Measurements from ENCODE around the gene PTPA. TPM values are rescaled to one million over a fixed set of nuclear protein-coding genes. Genes with fewer than 3 reads are reported as not detected.

The PTPA gene
- total RNA-seq, 1 donor: 73.5 TPM

DNA sequence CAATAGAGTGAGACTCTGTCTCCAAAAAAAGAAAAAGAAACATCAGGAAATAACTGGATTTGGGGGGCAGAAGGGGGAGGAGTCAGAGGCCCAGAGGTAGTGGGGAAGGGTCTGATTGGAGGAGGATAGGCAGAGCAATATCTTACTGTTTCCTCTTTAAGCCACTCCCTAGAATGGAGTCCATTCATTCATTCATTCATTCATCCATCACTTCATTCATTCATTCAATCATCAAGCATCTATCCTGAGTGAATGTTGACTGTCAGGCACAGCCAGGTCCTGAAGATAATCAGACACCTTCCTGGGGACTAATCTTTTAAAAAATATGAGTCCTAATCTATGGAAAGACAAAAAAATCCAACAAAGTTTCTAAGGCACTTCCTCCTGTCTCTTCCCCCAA is 54.0 kb downstream of the PTPA start:
- Histone ChIP-seq H3K4me3 (ENCODE audit: insufficient read depth, low read length) (no peak overlapping the region), H2AFZ (ENCODE audit: low read length) (no peak overlapping the region), H3K27ac (ENCODE audit: low read depth, low read length) (no peak overlapping the region), H3K36me3 (ENCODE audit: insufficient read depth, low read length) (no peaks in the 10 kb centered on the region), H3K9me3 (ENCODE audit: low read depth, low read length) (no peaks in the 10 kb centered on the region), H3K27me3 (ENCODE audit: insufficient read depth, low read length) (no peaks in the 10 kb centered on the region), H3K4me1 (ENCODE audit: insufficient read depth, low read length) (peaks cover 44% of the 10 kb centered on the region), H4K20me1 (ENCODE audit: insufficient read depth, low read length) (no peaks in the 10 kb centered on the region), H3K79me2 (ENCODE audit: insufficient read depth, low read length) (no peaks in the 10 kb centered on the region), H3K4me2 (ENCODE audit: insufficient read depth, low read length) (no peak overlapping the region)
- no peak for DNase-seq (ENCODE audit: insufficient read length, low spot score, missing footprints)
- TF ChIP-seq, protein P1, sequence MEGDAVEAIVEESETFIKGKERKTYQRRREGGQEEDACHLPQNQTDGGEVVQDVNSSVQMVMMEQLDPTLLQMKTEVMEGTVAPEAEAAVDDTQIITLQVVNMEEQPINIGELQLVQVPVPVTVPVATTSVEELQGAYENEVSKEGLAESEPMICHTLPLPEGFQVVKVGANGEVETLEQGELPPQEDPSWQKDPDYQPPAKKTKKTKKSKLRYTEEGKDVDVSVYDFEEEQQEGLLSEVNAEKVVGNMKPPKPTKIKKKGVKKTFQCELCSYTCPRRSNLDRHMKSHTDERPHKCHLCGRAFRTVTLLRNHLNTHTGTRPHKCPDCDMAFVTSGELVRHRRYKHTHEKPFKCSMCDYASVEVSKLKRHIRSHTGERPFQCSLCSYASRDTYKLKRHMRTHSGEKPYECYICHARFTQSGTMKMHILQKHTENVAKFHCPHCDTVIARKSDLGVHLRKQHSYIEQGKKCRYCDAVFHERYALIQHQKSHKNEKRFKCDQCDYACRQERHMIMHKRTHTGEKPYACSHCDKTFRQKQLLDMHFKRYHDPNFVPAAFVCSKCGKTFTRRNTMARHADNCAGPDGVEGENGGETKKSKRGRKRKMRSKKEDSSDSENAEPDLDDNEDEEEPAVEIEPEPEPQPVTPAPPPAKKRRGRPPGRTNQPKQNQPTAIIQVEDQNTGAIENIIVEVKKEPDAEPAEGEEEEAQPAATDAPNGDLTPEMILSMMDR (IDR thresholded peaks at IDR 0.05; ENCODE audit: extremely low read depth, low read depth, low read length): no peak

- Histone ChIP-seq H3K4me2 (ENCODE audit: insufficient read depth, low read length) (peak overlapping the region; percentile 79), H4K20me1 (ENCODE audit: insufficient read depth, low read length) (no peaks in the 10 kb centered on the region), H3K4me1 (ENCODE audit: insufficient read depth, low read length) (peaks cover 48% of the 10 kb centered on the region), H3K36me3 (ENCODE audit: insufficient read depth, low read length) (no peaks in the 10 kb centered on the region), H3K79me2 (ENCODE audit: insufficient read depth, low read length) (no peaks in the 10 kb centered on the region), H3K27ac (ENCODE audit: low read depth, low read length) (peak overlapping the region; percentile 86), H3K9me3 (ENCODE audit: low read depth, low read length) (no peaks in the 10 kb centered on the region), H2AFZ (ENCODE audit: low read length) (peak overlapping the region; percentile 84), H3K4me3 (ENCODE audit: insufficient read depth, low read length) (peak overlapping the region; percentile 58), H3K27me3 (ENCODE audit: insufficient read depth, low read length) (no peaks in the 10 kb centered on the region)
- TF ChIP-seq, protein P1 (IDR thresholded peaks at IDR 0.05; ENCODE audit: extremely low read depth, low read depth, low read length): no peak
- DNase-seq (ENCODE audit: insufficient read length, low spot score, missing footprints): peak; percentile 97
Measured at GRCh38 chr9:129166623-129167557, 55.7 kb downstream of the PTPA start.

DNA sequence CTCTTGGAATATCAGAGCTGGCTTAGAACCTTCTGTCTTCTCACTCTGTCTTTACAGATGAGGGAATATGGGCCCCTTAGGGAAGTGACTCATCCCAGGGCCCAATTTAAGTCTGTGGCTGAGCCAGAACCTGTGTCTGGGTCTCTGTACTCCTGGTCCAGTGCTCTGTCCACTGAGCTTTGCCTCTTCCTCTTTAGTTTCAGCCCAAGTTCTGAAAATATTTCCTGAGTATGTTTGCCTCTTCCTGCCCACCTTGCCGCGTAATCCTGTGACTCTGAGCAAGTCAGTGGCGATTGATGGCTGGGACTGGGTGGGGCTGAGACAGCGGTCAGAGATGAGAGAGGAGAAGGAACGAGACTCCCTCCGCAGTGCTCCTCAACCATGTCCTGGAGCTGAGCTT is 59.0 kb downstream of the PTPA start:
- no peak overlapping the region for H2AFZ ChIP-seq (ENCODE audit: low read length)

More for the DNA sequence above, 59.0 kb downstream of the PTPA start:
- Histone ChIP-seq H3K79me2 (ENCODE audit: insufficient read depth, low read length) (no peaks in the 10 kb centered on the region), H4K20me1 (ENCODE audit: insufficient read depth, low read length) (no peaks in the 10 kb centered on the region), H3K9me3 (ENCODE audit: low read depth, low read length) (no peaks in the 10 kb centered on the region), H3K4me2 (ENCODE audit: insufficient read depth, low read length) (peak overlapping the region; percentile 32), H3K27me3 (ENCODE audit: insufficient read depth, low read length) (no peaks in the 10 kb centered on the region), H3K4me1 (ENCODE audit: insufficient read depth, low read length) (peaks cover 52% of the 10 kb centered on the region), H3K36me3 (ENCODE audit: insufficient read depth, low read length) (no peaks in the 10 kb centered on the region), H3K27ac (ENCODE audit: low read depth, low read length) (no peak overlapping the region), H3K4me3 (ENCODE audit: insufficient read depth, low read length) (no peak overlapping the region)
- DNase-seq (ENCODE audit: insufficient read length, low spot score, missing footprints): peak; percentile 72
- TF ChIP-seq, protein P1 (IDR thresholded peaks at IDR 0.05; ENCODE audit: extremely low read depth, low read depth, low read length): no peak
